NCI-H345 treated with DMSO at 0.1 percent for 48 hours (cell line): ENCODE measurements around the gene DDX55.
"Not testable (repeated sequence)": the region's sequence is repeated elsewhere in the genome, so short reads cannot be mapped to it uniquely, and the experiment has no call there.

Source experiments
- DNase-seq: peaks from one replicate; lab custom pipeline; 2025; ENCODE audit not compliant: unreplicated experiment; lab: John Stamatoyannopoulos, UW

Gene DDX55, protein sequence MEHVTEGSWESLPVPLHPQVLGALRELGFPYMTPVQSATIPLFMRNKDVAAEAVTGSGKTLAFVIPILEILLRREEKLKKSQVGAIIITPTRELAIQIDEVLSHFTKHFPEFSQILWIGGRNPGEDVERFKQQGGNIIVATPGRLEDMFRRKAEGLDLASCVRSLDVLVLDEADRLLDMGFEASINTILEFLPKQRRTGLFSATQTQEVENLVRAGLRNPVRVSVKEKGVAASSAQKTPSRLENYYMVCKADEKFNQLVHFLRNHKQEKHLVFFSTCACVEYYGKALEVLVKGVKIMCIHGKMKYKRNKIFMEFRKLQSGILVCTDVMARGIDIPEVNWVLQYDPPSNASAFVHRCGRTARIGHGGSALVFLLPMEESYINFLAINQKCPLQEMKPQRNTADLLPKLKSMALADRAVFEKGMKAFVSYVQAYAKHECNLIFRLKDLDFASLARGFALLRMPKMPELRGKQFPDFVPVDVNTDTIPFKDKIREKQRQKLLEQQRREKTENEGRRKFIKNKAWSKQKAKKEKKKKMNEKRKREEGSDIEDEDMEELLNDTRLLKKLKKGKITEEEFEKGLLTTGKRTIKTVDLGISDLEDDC

GRCh38 chr12:123601602-123602489, at the start of gene DDX55:
Gene DDX55 (plus strand): TSS chr12:123602099. CDS start chr12:123602149, 50 bp downstream.
- peak; percentile 62 for DNase-seq

- DNase-seq = not testable (repeated sequence)
Observed at GRCh38 chr12:123554136-123554535, 47.8 kb upstream of the DDX55 start.

- not testable (repeated sequence) for DNase-seq
Observed at GRCh38 chr12:123554843-123555242, 47.1 kb upstream of the DDX55 start.

DNA sequence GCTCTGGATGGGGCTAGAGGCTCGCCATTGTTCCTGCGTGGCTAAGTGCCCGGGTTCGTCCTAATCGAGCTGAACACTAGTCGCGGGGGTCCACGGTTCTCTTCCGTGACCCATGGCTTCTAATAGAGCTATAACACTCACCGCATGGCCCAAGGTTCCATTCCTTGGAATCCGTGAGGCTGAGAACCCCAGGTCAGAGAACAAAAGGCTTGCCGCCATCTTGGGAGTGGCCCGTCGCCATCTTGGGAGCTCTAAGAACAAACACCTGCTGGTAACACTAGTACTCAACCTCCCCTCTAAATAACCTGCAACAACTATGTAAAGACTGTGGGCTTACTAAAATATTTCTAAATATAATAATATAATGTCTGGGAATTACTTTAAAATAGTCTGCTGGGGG, 43.4 kb upstream of the DDX55 start:
- DNase-seq = not testable (repeated sequence)

DNA sequence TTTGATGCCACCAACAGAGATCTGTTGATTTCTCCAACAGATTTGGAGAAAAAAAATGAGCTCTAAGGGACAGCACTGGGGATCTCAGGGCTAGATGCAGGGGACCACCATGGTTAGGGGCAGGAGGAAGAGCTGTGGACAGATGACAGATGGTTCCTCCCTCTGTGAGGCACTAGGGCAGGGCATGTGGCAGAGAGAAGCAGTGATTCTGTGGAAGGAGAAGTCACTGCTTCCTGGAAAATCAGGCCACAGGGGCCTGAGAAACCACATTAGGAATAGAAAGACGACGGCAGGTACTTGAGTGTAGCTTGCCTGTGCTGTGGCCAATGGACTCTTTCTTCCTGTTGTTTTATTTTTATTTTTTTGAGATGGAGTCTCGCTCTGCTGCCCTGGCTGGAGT, 42.4 kb upstream of the DDX55 start:
- DNase-seq = no peak

DNA sequence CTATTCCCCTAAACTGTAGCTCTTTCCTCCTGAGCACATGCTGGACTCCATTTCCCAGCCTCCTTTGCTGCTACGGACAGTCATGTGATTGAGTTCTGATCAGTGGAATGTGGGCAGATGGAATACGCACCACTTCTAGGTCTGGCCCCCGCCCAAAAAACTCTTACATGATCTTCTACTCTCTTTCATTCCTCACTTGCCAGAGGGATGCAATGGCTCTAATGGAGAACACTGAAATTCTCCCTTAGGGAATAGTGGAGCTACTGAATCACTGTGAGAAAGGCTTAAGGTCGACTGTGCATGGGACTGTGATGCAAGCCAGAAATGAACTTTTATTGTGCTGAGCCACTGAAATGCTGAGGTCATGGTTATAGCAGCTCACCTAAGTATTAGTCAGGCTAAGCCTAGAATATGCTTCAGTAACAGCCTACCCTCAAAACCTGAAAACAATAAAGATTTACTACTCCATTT, 30.5 kb upstream of the DDX55 start:
- DNase-seq = no peak

- no peak for DNase-seq
Observed at GRCh38 chr12:123572391-123572790, 29.5 kb upstream of the DDX55 start.

- no peak for DNase-seq
Observed at GRCh38 chr12:123573870-123574269, 28.0 kb upstream of the DDX55 start.

DNA sequence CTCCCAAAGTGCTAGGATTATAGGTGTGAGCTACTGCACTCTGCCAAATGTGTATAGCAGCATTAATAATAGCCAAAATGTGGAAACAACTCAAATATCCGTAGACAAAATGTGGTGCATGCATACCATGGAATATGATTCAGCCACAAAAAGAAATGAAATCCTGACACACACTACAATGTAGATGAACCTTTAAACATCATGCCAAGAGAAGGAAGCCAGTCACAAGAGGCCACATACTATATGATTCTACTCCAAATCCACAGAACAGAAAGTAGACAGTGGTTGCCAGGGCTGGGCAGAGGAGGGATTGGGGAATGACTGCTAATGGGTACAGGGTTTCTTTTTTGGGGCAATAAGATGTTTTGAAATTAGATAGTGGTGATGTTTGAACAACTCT, 25.3 kb upstream of the DDX55 start:
- DNase-seq = no peak

GRCh38 chr12:123578243-123578642, 23.7 kb upstream of the DDX55 start:
- no peak for DNase-seq

DNA sequence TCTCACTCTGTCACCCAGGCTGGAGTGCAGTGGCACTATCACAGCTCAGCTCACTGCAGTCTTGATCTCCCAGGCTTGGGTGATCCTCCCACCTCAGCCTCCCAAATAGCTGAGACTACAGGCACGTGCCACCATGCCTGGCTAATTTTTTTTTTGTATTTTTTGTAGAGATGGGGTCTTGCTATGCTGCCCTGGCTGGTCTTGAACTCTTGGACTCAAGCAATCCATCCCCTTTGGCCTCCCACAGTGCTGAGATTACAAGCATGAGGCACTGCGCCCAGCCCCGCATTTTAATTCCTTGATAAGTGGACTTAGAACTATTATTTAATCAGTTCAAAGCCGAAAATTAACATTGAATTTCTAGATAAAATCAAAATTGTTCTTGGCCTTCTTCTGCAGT, 23.1 kb upstream of the DDX55 start:
- not testable (repeated sequence) for DNase-seq

DNA sequence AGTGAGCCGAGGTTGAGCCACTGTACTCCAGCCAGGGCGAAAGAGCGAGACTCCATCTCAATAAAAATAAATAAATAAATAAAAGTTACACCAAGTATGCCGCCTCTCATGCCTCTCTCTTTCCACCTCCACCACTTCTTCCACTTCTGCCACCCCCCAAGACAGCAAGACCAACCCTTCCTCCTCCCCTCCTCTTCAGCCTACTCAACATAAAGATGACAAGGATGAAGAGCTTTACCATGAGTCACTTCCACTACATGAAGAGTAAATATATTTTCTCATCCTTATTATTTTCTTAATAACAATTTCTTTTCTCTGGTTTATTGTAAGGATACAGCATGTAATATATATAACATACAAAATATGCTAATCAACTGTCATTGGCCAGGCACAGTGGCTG, 21.1 kb upstream of the DDX55 start:
- no peak for DNase-seq

- DNase-seq = no peak
Observed at GRCh38 chr12:123591702-123592481, 10.0 kb upstream of the DDX55 start.

- DNase-seq = no peak
Observed at GRCh38 chr12:123595729-123596128, 6.2 kb upstream of the DDX55 start.

DNA sequence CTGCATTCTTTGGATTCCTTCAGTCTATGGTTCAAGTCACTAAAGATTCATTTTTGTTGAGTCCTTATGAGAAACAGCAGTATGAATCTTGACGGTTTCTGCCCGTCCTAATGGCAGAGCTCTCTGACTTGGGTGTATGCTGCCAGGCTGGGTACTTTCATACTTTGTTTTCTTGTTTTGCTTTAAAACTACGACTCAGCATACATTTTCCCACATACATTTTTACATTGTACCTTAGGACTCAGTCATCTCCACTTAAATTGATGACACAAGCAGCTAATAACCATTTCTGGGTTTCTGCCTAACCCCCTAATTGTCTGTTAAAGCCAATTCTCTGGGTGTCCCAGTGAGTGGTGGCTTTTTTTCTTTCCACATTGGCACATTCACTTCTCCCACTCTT, 4.8 kb upstream of the DDX55 start:
- no peak for DNase-seq

DNA sequence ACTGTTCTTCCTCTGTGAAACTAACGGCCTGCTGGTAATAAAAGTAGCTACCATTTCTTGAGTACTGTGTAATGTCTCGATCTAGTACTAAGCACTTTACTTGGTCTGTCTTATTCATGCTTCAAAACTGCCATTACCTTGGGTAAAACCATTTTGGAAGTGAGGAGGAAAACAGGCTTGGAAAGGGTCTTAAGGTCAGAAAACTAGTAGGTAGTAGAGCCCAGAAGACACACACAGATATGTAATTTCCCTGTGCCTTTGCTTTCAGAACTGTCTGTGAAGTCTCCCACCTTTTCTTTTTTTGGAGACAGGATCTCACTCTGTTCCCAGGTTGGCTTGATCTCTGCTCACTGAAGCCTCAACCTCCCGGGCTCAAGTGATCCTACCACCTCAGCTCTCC, 3.4 kb upstream of the DDX55 start:
- DNase-seq = no peak

DNA sequence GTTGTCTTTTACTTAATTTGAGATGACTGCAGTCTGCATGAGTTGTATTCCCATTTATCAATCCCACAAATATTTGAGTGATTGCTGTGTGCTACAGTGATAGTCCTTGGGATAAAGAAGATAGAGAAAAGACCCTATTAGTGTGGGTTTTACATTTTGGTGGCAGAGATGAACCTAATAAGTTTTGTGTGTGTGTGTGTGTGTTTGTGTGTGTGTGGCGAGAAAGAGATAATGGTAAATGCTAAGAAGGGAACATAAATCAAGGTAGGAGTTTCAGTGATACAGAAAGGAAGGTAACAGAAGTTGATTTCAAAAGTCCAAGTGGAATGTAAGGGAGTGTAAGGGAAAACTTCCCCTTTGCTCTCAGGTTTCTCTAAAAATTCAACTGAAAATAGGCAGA, 2.6 kb upstream of the DDX55 start:
- DNase-seq = no peak

DNA sequence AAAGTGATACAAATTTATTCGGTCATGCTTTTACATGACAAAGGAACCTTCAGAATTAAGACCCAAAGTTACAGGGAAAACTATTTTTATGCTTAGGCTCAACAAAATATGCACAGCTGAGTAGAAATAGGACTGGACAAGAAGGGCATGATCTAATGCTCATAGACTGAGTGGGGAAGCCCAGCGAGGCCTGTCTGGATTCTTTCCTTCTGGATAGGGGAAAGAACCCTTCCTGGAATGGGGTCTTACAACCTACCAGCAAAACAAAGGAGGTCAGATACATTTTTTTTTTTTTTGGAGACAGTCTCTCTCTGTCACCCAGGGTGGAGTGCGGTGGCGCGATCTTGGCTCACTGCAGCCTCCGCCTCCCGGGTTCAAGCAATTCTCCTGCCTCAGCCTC, 2.2 kb upstream of the DDX55 start:
- DNase-seq = no peak

DNA sequence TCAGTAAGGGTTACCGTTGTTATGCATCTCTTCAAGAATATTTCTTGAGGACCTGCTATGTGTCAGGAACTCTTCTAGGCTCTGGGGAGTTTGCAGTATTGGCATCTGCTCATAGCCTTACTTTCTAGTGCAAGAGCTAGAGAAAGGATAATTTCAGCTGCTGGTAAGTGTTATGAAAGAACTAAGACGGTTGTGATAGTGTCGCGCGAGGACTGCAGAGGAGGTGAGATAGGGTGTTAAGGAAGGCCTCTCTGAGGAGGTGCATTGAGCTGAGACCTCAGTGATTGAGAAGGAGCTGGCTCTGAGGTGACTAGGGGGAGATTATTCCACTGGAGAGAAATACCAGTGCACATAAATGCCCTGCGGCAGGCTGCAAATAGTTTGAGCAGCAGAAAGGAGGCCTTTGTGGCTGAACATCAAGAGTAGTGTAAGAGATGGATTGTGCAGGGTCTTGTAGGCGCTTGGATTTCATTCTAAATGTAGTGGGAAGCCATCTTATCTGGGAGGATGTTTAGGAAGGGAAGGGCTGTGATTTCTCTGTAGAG, 824 bp downstream of the DDX55 start:
- DNase-seq = no peak

GRCh38 chr12:123603495-123603894, 1.6 kb downstream of the DDX55 start:
- DNase-seq = not testable (repeated sequence)
